Calu3 (cell line): ENCODE measurements around the gene FIS1. TPM values are rescaled to one million over a fixed set of nuclear protein-coding genes. Genes with fewer than 3 reads are reported as not detected.
"Not testable (repeated sequence)": the region's sequence is repeated elsewhere in the genome, so short reads cannot be mapped to it uniquely, and the experiment has no call there.

Experiments
- Bru-seq: library from RNA; stranded (reverse); fragments of 400-500 nt; gene quantifications from one replicate; lab custom pipeline; 2021; lab: Mats Ljungman, UMichigan
- BruChase-seq, 2 experiments: library from RNA; stranded (reverse); fragments of 400-500 nt; gene quantifications; one replicate each; lab custom pipeline; 2021; lab: Mats Ljungman, UMichigan
- BruUV-seq: library from RNA; stranded (reverse); fragments of 400-500 nt; replicated peaks from 2 replicates; lab custom pipeline; 2021; lab: Mats Ljungman, UMichigan
- CTCF ChIA-PET: fragments of 300-600 bp; sonication (Branson Sonifier 250); formaldehyde crosslinking; loops from one replicate; lab custom pipeline; 2022; ENCODE audit warnings: antibody characterized with exemption; lab: Charles Lee
- DNase-seq: peaks from one replicate; pipeline ENCODE4 v3.0.0; 2022
- H3K27ac Mint-ChIP-seq: one replicate; pipeline ENCODE4 v1.8.0; 2022; ENCODE audit warnings: mixed read lengths; ENCODE audit not compliant: unreplicated experiment
- H3K27me3 Mint-ChIP-seq: one replicate; pipeline ENCODE4 v1.8.0; 2022; ENCODE audit warnings: mixed read lengths; ENCODE audit not compliant: unreplicated experiment
- H3K36me3 Mint-ChIP-seq: one replicate; pipeline ENCODE4 v1.8.0; 2022; ENCODE audit warnings: mild to moderate bottlenecking, moderate library complexity, mixed read lengths; ENCODE audit not compliant: insufficient read depth, unreplicated experiment
- H3K4me1 Mint-ChIP-seq: one replicate; pipeline ENCODE4 v1.8.0; 2022; ENCODE audit warnings: mild to moderate bottlenecking, low read depth, mixed read lengths; ENCODE audit not compliant: unreplicated experiment
- H3K4me3 Mint-ChIP-seq: one replicate; pipeline ENCODE4 v1.8.0; 2022; ENCODE audit warnings: mild to moderate bottlenecking, low read depth, moderate library complexity, mixed read lengths; ENCODE audit not compliant: unreplicated experiment
- H3K9me3 Mint-ChIP-seq: one replicate; pipeline ENCODE4 v1.8.0; 2022; ENCODE audit warnings: low read depth, mixed read lengths; ENCODE audit not compliant: unreplicated experiment
- intact Hi-C: fragments of 100-400 bp; cut with micrococcal nuclease; formaldehyde crosslinking; loops from one replicate; pipeline ENCODE4 v1.10.0; 2022; ENCODE audit not compliant: unreplicated experiment
- long read RNA-seq: library from polyadenylated mRNA; stranded (forward); transcript quantifications from one replicate; pipeline ENCODE4 v2.0.0, GENCODE V29; 2022
- total RNA-seq: library from RNA; stranded (reverse); gene quantifications from 2 replicates; pipeline ENCODE4 v1.2.3, GENCODE V29; 2022
- TF ChIP-seq, protein P1 (sequence below): fragments of 200-600 bp; IDR thresholded peaks from one replicate; pipeline ENCODE4 v1.8.0; 2022; ENCODE audit warnings: antibody characterized with exemption; ENCODE audit not compliant: unreplicated experiment

Gene FIS1
- total RNA-seq (83.8 and 90.0 TPM in 2 replicates), Bru-seq, nascent RNA (percentile 64 among the genes with signal in this experiment), BruChase-seq, experiment 1, labeled RNA remaining after a 6-hour chase (percentile 74 among the genes with signal in this experiment), BruChase-seq, experiment 2, labeled RNA remaining after a 2-hour chase (percentile 69 among the genes with signal in this experiment)
- long read RNA-seq, transcript FIS1-201 (5 exons, 734 nt), result major isoform, 46 of 54 reads
- long read RNA-seq, partial matches to known transcripts, result 6 of 54 reads
- long read RNA-seq, other reads (novel, unspliced or antisense), result 0 of 54 reads

DNA sequence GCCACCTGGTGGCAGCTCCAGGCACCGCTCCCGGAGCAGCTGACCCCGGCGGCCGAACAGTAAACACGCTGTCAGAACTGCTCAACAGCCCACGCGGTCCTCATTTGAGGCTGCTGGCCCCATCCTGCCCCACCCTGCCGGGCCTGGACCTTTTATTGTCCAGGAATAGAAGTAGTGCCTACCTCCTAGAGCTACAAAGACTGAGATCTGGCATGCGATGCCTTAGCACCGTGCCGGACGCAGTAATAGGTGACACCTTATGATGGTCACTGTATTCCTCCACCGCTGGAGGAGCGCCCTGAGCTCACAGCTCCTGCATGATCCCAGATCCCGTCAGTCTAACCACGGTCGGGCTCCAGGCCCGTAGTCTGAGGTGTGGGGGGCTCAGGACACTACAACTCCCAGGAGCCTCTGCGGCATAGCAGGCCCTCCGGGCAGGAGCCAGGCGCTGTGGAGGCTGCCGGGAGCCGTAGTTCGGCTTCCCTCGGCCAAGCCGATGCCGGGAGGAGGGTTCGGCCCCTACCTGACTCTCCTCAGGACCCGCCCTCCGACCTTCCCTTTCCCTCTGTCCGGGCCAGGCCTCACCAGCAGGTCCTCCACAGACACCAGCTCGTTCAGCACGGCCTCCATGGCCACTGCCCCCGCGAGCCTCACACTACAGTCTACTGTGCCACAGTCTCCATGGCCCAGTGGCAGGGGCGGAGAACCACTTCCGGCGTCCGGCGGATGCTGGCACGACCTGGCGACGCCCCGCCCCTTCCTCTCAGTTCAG, at the start of gene FIS1:
FIS1 (minus strand) TSS at position 707 of the 772 bp plus-strand sequence; CDS start at position 630, 77 bp downstream.
- peak within 1 kb of the TSS; percentile 91 for H3K27ac Mint-ChIP-seq
- intact Hi-C loops, result no loop called here
- peaks cover 13% of the 10 kb centered on the region for H3K36me3 Mint-ChIP-seq
- TF ChIP-seq, protein P1, sequence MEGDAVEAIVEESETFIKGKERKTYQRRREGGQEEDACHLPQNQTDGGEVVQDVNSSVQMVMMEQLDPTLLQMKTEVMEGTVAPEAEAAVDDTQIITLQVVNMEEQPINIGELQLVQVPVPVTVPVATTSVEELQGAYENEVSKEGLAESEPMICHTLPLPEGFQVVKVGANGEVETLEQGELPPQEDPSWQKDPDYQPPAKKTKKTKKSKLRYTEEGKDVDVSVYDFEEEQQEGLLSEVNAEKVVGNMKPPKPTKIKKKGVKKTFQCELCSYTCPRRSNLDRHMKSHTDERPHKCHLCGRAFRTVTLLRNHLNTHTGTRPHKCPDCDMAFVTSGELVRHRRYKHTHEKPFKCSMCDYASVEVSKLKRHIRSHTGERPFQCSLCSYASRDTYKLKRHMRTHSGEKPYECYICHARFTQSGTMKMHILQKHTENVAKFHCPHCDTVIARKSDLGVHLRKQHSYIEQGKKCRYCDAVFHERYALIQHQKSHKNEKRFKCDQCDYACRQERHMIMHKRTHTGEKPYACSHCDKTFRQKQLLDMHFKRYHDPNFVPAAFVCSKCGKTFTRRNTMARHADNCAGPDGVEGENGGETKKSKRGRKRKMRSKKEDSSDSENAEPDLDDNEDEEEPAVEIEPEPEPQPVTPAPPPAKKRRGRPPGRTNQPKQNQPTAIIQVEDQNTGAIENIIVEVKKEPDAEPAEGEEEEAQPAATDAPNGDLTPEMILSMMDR, result peak; percentile 66
- H3K4me3 Mint-ChIP-seq, result peak within 1 kb of the TSS; percentile 97
- CTCF ChIA-PET, result interaction anchor here (0.6 to 1.9 kb wide), 7 partner anchors 25 to 160 kb away, joined by 3 to 19 read pairs (median 4); partner anchors contain the start of genes PLOD3, TRIM56 and ZNHIT1
- H3K27me3 Mint-ChIP-seq, result no peaks in the 10 kb centered on the region
- no peaks in the 10 kb centered on the region for H3K4me1 Mint-ChIP-seq
- no peaks in the 10 kb centered on the region for H3K9me3 Mint-ChIP-seq
- DNase-seq, result peak; percentile 90
- no TSS peak for BruUV-seq

GRCh38 chr7:101294039-101294831, 49.4 kb upstream of the FIS1 start:
- Mint-ChIP-seq H3K4me3 (no peak overlapping the region), H3K27me3 (peaks cover 59% of the 10 kb centered on the region), H3K27ac (no peak overlapping the region), H3K4me1 (no peaks in the 10 kb centered on the region), H3K36me3 (no peaks in the 10 kb centered on the region), H3K9me3 (no peaks in the 10 kb centered on the region)
- DNase-seq, result no peak
- TF ChIP-seq, protein P1, result no peak
- CTCF ChIA-PET, result no interaction called here
- BruUV-seq, result no TSS peak
- intact Hi-C loops, result no loop called here

- H3K4me3 Mint-ChIP-seq, H3K9me3 Mint-ChIP-seq, intact Hi-C loops, DNase-seq, H3K27ac Mint-ChIP-seq, BruUV-seq, H3K36me3 Mint-ChIP-seq, H3K4me1 Mint-ChIP-seq: not testable (repeated sequence)
- CTCF ChIA-PET, result interaction anchor here (0.7 kb wide), 1 partner anchor 19 kb away, joined by 3 read pairs; no protein-coding TSS in a partner anchor
- peaks cover 60% of the 10 kb centered on the region for H3K27me3 Mint-ChIP-seq
Observed at GRCh38 chr7:101293069-101294021, 48.5 kb upstream of the FIS1 start.

- BruUV-seq, H3K27ac Mint-ChIP-seq, H3K36me3 Mint-ChIP-seq, H3K4me1 Mint-ChIP-seq, CTCF ChIA-PET, intact Hi-C loops, H3K4me3 Mint-ChIP-seq, DNase-seq, H3K9me3 Mint-ChIP-seq: not testable (repeated sequence)
- peaks cover 60% of the 10 kb centered on the region for H3K27me3 Mint-ChIP-seq
Observed at GRCh38 chr7:101292566-101292965, 47.7 kb upstream of the FIS1 start.

DNA sequence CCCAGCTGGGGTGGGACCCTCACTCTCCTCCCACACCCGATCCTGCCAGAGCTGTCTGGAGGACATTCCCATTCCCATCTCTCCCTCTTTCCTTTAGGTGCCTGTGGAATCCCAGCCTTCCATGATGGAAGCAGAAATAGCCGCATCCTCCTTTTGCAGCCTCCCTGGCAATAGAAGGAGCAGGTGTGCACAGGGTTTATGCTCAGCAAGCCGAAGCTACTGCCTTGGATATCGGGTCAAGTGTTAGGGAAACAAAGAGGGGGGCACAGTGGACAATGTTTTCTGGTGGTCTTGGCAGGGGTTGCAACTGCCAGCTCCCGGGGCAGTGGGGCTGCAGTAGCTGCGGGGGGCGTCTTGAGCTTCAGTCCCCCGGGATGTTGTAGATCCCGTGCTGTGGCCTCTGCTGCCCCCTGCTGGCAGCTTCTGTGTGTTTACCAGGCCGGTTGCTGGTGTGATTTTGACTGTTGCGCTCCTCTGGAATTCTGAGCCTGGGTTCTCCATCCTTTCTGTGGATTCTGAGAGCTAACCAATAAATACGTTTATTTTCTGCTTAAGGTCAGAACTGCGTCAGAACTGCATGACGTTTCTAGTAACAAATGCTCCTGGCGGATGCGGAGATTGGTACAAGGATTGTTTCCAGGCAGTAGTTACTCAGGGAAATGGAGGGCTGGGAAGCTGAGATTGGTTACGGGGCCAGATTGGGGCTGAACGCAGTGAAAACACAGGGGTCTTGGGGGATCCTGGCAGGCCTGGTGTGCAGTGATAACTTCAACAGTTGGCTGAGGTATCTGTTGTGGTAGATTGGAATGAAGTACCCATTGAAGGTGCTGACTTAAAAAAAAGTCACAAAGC, 45.5 kb upstream of the FIS1 start:
- H3K9me3 Mint-ChIP-seq, intact Hi-C loops, H3K27ac Mint-ChIP-seq, H3K4me1 Mint-ChIP-seq, H3K36me3 Mint-ChIP-seq, H3K4me3 Mint-ChIP-seq, BruUV-seq: not testable (repeated sequence)
- DNase-seq, result peak; percentile 52
- CTCF ChIA-PET, result interaction anchor here (0.6 to 1.5 kb wide), 4 partner anchors 8 to 183 kb away, joined by 3 to 6 read pairs (median 4); partner anchors contain the start of gene ZNHIT1
- H3K27me3 Mint-ChIP-seq, result peaks cover 72% of the 10 kb centered on the region

- H3K36me3 Mint-ChIP-seq, H3K4me3 Mint-ChIP-seq, BruUV-seq, CTCF ChIA-PET, DNase-seq, H3K27ac Mint-ChIP-seq, H3K4me1 Mint-ChIP-seq, H3K9me3 Mint-ChIP-seq: not testable (repeated sequence)
- H3K27me3 Mint-ChIP-seq, result peaks cover 73% of the 10 kb centered on the region
- intact Hi-C loops, result loop anchor here (10.0 kb wide), 1 partner anchor 145 kb away; no protein-coding TSS in a partner anchor
Observed at GRCh38 chr7:101289687-101290086, 44.8 kb upstream of the FIS1 start.
